Measurements from ENCODE around the gene CPNE5.
"Not testable (repeated sequence)": the region's sequence is repeated elsewhere in the genome, so short reads cannot be mapped to it uniquely, and the experiment has no call there.

DNA sequence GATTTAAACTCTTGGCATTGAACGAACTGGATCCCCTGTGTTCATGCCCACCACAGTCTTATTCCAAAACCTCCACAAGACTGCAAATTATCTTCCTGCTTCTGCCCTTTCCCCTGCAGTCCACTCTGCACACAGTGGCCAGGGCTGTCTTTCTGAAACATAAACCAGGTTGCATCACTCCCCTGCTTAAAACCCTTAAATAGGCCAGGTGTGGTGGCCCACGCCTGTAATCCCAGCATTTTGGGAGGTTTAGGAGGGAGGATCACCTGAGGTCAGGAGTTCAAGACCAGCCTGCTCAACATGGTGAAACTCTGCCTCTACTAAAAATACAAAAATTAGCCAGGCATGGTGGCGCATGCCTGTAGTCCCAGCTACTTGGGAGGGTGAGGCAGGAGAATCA, 26.2 kb downstream of the CPNE5 start:
- TF ChIP-seq POLR2A (IDR thresholded peaks at IDR 0.05) = not testable (repeated sequence)
- TF ChIP-seq, protein P1, sequence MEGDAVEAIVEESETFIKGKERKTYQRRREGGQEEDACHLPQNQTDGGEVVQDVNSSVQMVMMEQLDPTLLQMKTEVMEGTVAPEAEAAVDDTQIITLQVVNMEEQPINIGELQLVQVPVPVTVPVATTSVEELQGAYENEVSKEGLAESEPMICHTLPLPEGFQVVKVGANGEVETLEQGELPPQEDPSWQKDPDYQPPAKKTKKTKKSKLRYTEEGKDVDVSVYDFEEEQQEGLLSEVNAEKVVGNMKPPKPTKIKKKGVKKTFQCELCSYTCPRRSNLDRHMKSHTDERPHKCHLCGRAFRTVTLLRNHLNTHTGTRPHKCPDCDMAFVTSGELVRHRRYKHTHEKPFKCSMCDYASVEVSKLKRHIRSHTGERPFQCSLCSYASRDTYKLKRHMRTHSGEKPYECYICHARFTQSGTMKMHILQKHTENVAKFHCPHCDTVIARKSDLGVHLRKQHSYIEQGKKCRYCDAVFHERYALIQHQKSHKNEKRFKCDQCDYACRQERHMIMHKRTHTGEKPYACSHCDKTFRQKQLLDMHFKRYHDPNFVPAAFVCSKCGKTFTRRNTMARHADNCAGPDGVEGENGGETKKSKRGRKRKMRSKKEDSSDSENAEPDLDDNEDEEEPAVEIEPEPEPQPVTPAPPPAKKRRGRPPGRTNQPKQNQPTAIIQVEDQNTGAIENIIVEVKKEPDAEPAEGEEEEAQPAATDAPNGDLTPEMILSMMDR (IDR thresholded peaks at IDR 0.05) = not testable (repeated sequence)
